SK-N-SH (cell line): Measurements from ENCODE around the gene HOXC6. TPM values are rescaled to one million over a fixed set of nuclear protein-coding genes. Genes with fewer than 3 reads are reported as not detected.

Source experiments
- CTCF ChIA-PET: fragments of 300-600, 350-600 bp; formaldehyde crosslinking; extraction: SDS; loops from one replicate; lab custom pipeline; 2021; lab: Yijun Ruan, JAX
- POLR2A ChIA-PET: fragments of 350-600 bp; sonication (Branson Sonifier 250); formaldehyde crosslinking; extraction: SDS; loops from one replicate; lab custom pipeline; 2020; ENCODE audit warnings: antibody characterized with exemption, inconsistent platforms; lab: Yijun Ruan, JAX
- DNase-seq: peaks from one replicate; pipeline ENCODE4 v3.0.0; 2012
- H2AFZ ChIP-seq: fragments of 200-600 bp; sonication (generic); 2 replicates; pipeline ENCODE4 v1.8.1; 2016; ENCODE audit warnings: antibody characterized with exemption, mild to moderate bottlenecking, low read depth
- H3F3A ChIP-seq: fragments of 200-600 bp; sonication (generic); replicated peaks from 2 replicates; pipeline ENCODE3; 2016; ENCODE audit warnings: antibody characterized with exemption, mild to moderate bottlenecking; ENCODE audit not compliant: insufficient read depth
- H3K27ac ChIP-seq, 2 experiments: fragments of 200-500 bp in 1 of 2; fragments of 200-600 bp in 1 of 2; sonication (Bioruptor generic) in 1 of 2; sonication (generic), shearing (Covaris generic) in 1 of 2; 2 replicates each; pipeline versions ENCODE4 v1.5.1 to v1.6.1; 2014 to 2016; ENCODE audit warnings: low read depth in 2 of 2, inconsistent platforms in 1 of 2, low read length in 1 of 2, mild to moderate bottlenecking in 1 of 2, mixed read lengths in 1 of 2
- H3K27me3 ChIP-seq: fragments of 200-600 bp; sonication (generic), shearing (Covaris generic); 2 replicates; pipeline ENCODE4 v1.6.1; 2016; ENCODE audit warnings: mixed run types; ENCODE audit not compliant: insufficient read depth
- H3K36me3 ChIP-seq, 2 experiments: fragments of 200-500 bp in 1 of 2; fragments of 200-600 bp in 1 of 2; sonication (Bioruptor generic) in 1 of 2; sonication (generic) in 1 of 2; replicated peaks in 1 of 2; 2 replicates each; pipeline versions ENCODE3 to v1.5.1; 2014 to 2016; ENCODE audit warnings: low read length in 1 of 2, mild to moderate bottlenecking in 1 of 2; ENCODE audit not compliant: insufficient read depth in 2 of 2, control insufficient read depth in 1 of 2
- H3K4me1 ChIP-seq, 2 experiments: fragments of 200-500 bp in 1 of 2; fragments of 200-600 bp in 1 of 2; sonication (Bioruptor generic) in 1 of 2; sonication (generic), shearing (Covaris generic) in 1 of 2; 2 replicates each; pipeline versions ENCODE4 v1.5.1 to v1.6.1; 2014 to 2016; ENCODE audit warnings: low read depth in 1 of 2, low read length in 1 of 2, mixed run types in 1 of 2; ENCODE audit not compliant: insufficient read depth in 2 of 2, control insufficient read depth in 1 of 2
- H3K4me2 ChIP-seq: fragments of 200-600 bp; sonication (generic), shearing (Covaris generic); 2 replicates; pipeline ENCODE4 v1.6.1; 2017; ENCODE audit warnings: mixed run types
- H3K4me3 ChIP-seq, 2 experiments: fragments of 200-500 bp in 1 of 2; fragments of 200-600 bp in 1 of 2; sonication (Bioruptor generic) in 1 of 2; sonication (generic), shearing (Covaris generic) in 1 of 2; 2 replicates each; pipeline versions ENCODE4 v1.5.1 to v1.8.1; 2014 to 2016; ENCODE audit warnings: low read depth in 2 of 2, inconsistent platforms in 1 of 2, low read length in 1 of 2, mild to moderate bottlenecking in 1 of 2, mixed read lengths in 1 of 2, moderate library complexity in 1 of 2
- H3K79me2 ChIP-seq: fragments of 200-600 bp; sonication (generic); 2 replicates; pipeline ENCODE4 v1.8.1; 2017; ENCODE audit warnings: mild to moderate bottlenecking; ENCODE audit not compliant: insufficient read depth
- H3K9ac ChIP-seq: fragments of 200-600 bp; sonication (generic); 2 replicates; pipeline ENCODE4 v1.6.1; 2017; ENCODE audit warnings: mixed run types
- H3K9me2 ChIP-seq: fragments of 200-600 bp; sonication (generic); 2 replicates; pipeline ENCODE4 v1.6.1; 2017; ENCODE audit warnings: mixed run types
- H3K9me3 ChIP-seq: fragments of 200-600 bp; sonication (generic); 2 replicates; pipeline ENCODE4 v1.6.1; 2017; ENCODE audit warnings: mixed run types, mild to moderate bottlenecking, moderate library complexity
- H4K20me1 ChIP-seq: fragments of 200-600 bp; sonication (generic); 2 replicates; pipeline ENCODE4 v1.6.1; 2017; ENCODE audit warnings: mild to moderate bottlenecking, mixed run types; ENCODE audit not compliant: insufficient read depth
- ELF1 ChIP-seq: IDR thresholded peaks from 2 replicates; pipeline ENCODE4 v1.4.0; 2012
- EP300 ChIP-seq, 2 experiments: IDR thresholded peaks; 2 replicates each; pipeline versions ENCODE4 v1.4.0 to v1.6.1; 2012; ENCODE audit warnings: borderline replicate concordance in 1 of 2, low read depth in 1 of 2, low read length in 1 of 2
- FOXM1 ChIP-seq: IDR thresholded peaks from 2 replicates; pipeline ENCODE4 v1.4.0; 2012; ENCODE audit warnings: low read depth, mild to moderate bottlenecking
- GABPA ChIP-seq: IDR thresholded peaks from 2 replicates; pipeline ENCODE4 v1.4.0; 2012; ENCODE audit warnings: low read depth, mild to moderate bottlenecking
- GATA2 ChIP-seq: sonication (generic); formaldehyde crosslinking; IDR thresholded peaks from 2 replicates; pipeline ENCODE4 v1.5.0; 2020; ENCODE audit warnings: mild to moderate bottlenecking, missing genetic modification reagents
- NRF1 ChIP-seq: IDR thresholded peaks from 2 replicates; pipeline ENCODE4 v1.6.1; 2012; ENCODE audit warnings: low read depth, mild to moderate bottlenecking, low read length
- POLR2AphosphoS5 ChIP-seq: IDR thresholded peaks from 2 replicates; pipeline ENCODE4 v1.6.1; 2012; ENCODE audit warnings: low read depth, low read length
- RFX5 ChIP-seq: IDR thresholded peaks from 2 replicates; pipeline ENCODE4 v1.6.1; 2012; ENCODE audit warnings: mild to moderate bottlenecking, improper control_type of control experiment, low read length
- RXRA ChIP-seq: IDR thresholded peaks from 2 replicates; pipeline ENCODE4 v1.4.0; 2012; ENCODE audit warnings: low read depth, mild to moderate bottlenecking, borderline replicate concordance
- SIN3A ChIP-seq: IDR thresholded peaks from 2 replicates; pipeline ENCODE4 v1.6.1; 2012; ENCODE audit warnings: low read depth, mild to moderate bottlenecking, low read length, moderate library complexity, borderline replicate concordance
- SMC3 ChIP-seq: IDR thresholded peaks from 2 replicates; pipeline ENCODE4 v1.6.1; 2012; ENCODE audit warnings: low read depth, low read length, improper control_type of control experiment
- TAF1 ChIP-seq: IDR thresholded peaks from 2 replicates; pipeline ENCODE4 v1.6.1; 2012; ENCODE audit warnings: low read depth, mild to moderate bottlenecking, low read length, moderate library complexity, borderline replicate concordance
- TEAD4 ChIP-seq: IDR thresholded peaks from 2 replicates; pipeline ENCODE4 v1.4.0; 2012; ENCODE audit warnings: mild to moderate bottlenecking, borderline replicate concordance; ENCODE audit not compliant: insufficient read depth
- USF1 ChIP-seq: IDR thresholded peaks from 2 replicates; pipeline ENCODE4 v1.4.0; 2012; ENCODE audit warnings: low read depth, borderline replicate concordance
- USF2 ChIP-seq: fragments of 150-350 bp; IDR thresholded peaks from 2 replicates; pipeline ENCODE4 v1.6.1; 2017; ENCODE audit warnings: antibody characterized with exemption, low read length, low read depth, borderline replicate concordance
- YY1 ChIP-seq: IDR thresholded peaks from 2 replicates; pipeline ENCODE4 v1.4.0; 2012; ENCODE audit warnings: low read depth, mild to moderate bottlenecking
- WGBS: methylation state at CpG from one replicate; pipeline ENCODE4 v1.1.6; 2017; ENCODE audit warnings: low lambda C conversion rate; 5-methylcytosine and 5-hydroxymethylcytosine counted together
- polyA plus RNA-seq, 3 experiments: library from polyadenylated mRNA; depleted of rRNA; stranded (reverse); fragments of >200 nt; gene quantifications; 2 replicates each; pipeline ENCODE4 v1.2.3, GENCODE V29; 2012
- TF ChIP-seq, protein P1 (sequence below): IDR thresholded peaks from 2 replicates; pipeline ENCODE4 v1.6.1; 2012; ENCODE audit warnings: mild to moderate bottlenecking, low read depth, low read length, moderate library complexity
- TF ChIP-seq, protein P2 (sequence below): fragments of 200-600 bp; sonication (generic); IDR thresholded peaks from 2 replicates; pipeline ENCODE4 v1.6.1; 2017; ENCODE audit warnings: antibody characterized with exemption, mild to moderate bottlenecking, moderate library complexity
- TF ChIP-seq, protein P3 (sequence below): IDR thresholded peaks from 2 replicates; pipeline ENCODE4 v1.4.0; 2012; ENCODE audit warnings: low read depth, borderline replicate concordance

HOXC6 gene
- polyA plus RNA-seq, 1 of the 3 experiments (the other 2 are of a cell fraction): 9.1 TPM

GRCh38 chr12:53998900-53999236, 29.4 kb upstream of the HOXC6 start:
- 43% methylated on average over 13 of the region's 13 CpGs for WGBS
- Histone ChIP-seq H3K4me3 (peak overlapping the region in 1 of 2 experiments; percentile 80; a peak in 2 of 4 replicates), H3K27ac (no peak overlapping the region), H2AFZ (no peak overlapping the region; the same call in 1 of the 2 replicates), H3K36me3 (no peaks in the 10 kb centered on the region), H3K4me1 (peaks cover 0 to 16% of the 10 kb centered on the region in 2 experiments; a peak in 2 of 4 replicates), H3K9me2 (no peaks in the 10 kb centered on the region), H3K79me2 (no peaks in the 10 kb centered on the region), H3F3A (no peaks in the 10 kb centered on the region), H3K27me3 (peaks cover 36% of the 10 kb centered on the region), H3K9me3 (no peaks in the 10 kb centered on the region), H4K20me1 (no peaks in the 10 kb centered on the region), H3K4me2 (peak overlapping the region; percentile 99; the same call in 1 of the 2 replicates), H3K9ac (no peak overlapping the region)
- ChIA-PET POLR2A (interaction anchor here (0.5 to 1.8 kb wide), 2 partner anchors 15 to 209 kb away, joined by 3 to 5 read pairs; no protein-coding TSS in a partner anchor), CTCF (interaction anchor here (0.8 to 24.5 kb wide), 12 partner anchors 8 to 370 kb away, joined by 3 to 568 read pairs (median 7); partner anchors contain the start of genes HOXC10, HOXC5, HOXC8 and SMUG1)
- TF ChIP-seq, protein P1, sequence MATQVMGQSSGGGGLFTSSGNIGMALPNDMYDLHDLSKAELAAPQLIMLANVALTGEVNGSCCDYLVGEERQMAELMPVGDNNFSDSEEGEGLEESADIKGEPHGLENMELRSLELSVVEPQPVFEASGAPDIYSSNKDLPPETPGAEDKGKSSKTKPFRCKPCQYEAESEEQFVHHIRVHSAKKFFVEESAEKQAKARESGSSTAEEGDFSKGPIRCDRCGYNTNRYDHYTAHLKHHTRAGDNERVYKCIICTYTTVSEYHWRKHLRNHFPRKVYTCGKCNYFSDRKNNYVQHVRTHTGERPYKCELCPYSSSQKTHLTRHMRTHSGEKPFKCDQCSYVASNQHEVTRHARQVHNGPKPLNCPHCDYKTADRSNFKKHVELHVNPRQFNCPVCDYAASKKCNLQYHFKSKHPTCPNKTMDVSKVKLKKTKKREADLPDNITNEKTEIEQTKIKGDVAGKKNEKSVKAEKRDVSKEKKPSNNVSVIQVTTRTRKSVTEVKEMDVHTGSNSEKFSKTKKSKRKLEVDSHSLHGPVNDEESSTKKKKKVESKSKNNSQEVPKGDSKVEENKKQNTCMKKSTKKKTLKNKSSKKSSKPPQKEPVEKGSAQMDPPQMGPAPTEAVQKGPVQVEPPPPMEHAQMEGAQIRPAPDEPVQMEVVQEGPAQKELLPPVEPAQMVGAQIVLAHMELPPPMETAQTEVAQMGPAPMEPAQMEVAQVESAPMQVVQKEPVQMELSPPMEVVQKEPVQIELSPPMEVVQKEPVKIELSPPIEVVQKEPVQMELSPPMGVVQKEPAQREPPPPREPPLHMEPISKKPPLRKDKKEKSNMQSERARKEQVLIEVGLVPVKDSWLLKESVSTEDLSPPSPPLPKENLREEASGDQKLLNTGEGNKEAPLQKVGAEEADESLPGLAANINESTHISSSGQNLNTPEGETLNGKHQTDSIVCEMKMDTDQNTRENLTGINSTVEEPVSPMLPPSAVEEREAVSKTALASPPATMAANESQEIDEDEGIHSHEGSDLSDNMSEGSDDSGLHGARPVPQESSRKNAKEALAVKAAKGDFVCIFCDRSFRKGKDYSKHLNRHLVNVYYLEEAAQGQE: no peak
- TF ChIP-seq RFX5 (no peak), SMC3 (no peak), EP300 (IDR thresholded peaks at IDR 0.05; ENCODE audit: borderline replicate concordance in 1 of 2, low read depth in 1 of 2, low read length in 1 of 2) (no peak), YY1 (no peak), NRF1 (no peak), RXRA (no peak), SIN3A (no peak), POLR2AphosphoS5 (no peak), TEAD4 (no peak), GABPA (no peak), TAF1 (no peak), ELF1 (no peak), USF2 (no peak), USF1 (no peak), GATA2 (CRISPR knock-in tag) (no peak), FOXM1 (no peak)
- TF ChIP-seq, protein P2, sequence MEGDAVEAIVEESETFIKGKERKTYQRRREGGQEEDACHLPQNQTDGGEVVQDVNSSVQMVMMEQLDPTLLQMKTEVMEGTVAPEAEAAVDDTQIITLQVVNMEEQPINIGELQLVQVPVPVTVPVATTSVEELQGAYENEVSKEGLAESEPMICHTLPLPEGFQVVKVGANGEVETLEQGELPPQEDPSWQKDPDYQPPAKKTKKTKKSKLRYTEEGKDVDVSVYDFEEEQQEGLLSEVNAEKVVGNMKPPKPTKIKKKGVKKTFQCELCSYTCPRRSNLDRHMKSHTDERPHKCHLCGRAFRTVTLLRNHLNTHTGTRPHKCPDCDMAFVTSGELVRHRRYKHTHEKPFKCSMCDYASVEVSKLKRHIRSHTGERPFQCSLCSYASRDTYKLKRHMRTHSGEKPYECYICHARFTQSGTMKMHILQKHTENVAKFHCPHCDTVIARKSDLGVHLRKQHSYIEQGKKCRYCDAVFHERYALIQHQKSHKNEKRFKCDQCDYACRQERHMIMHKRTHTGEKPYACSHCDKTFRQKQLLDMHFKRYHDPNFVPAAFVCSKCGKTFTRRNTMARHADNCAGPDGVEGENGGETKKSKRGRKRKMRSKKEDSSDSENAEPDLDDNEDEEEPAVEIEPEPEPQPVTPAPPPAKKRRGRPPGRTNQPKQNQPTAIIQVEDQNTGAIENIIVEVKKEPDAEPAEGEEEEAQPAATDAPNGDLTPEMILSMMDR: no peak
- TF ChIP-seq, protein P3, sequence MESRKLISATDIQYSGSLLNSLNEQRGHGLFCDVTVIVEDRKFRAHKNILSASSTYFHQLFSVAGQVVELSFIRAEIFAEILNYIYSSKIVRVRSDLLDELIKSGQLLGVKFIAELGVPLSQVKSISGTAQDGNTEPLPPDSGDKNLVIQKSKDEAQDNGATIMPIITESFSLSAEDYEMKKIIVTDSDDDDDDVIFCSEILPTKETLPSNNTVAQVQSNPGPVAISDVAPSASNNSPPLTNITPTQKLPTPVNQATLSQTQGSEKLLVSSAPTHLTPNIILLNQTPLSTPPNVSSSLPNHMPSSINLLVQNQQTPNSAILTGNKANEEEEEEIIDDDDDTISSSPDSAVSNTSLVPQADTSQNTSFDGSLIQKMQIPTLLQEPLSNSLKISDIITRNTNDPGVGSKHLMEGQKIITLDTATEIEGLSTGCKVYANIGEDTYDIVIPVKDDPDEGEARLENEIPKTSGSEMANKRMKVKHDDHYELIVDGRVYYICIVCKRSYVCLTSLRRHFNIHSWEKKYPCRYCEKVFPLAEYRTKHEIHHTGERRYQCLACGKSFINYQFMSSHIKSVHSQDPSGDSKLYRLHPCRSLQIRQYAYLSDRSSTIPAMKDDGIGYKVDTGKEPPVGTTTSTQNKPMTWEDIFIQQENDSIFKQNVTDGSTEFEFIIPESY: no peak
- no peak for DNase-seq
